Breast epithelium (tissue), 3 donors: ENCODE measurements around the gene IRAG1.

Experiments
- CTCF ChIP-seq, 3 donors: fragments of 450-650 bp; IDR thresholded peaks; one replicate each; pipeline ENCODE4 v1.5.1; 2016 to 2017; ENCODE audit warnings: antibody characterized with exemption in 3 of 3, mild to moderate bottlenecking in 3 of 3, moderate library complexity in 3 of 3
- POLR2A ChIP-seq: fragments of 450-650 bp; IDR thresholded peaks from one replicate; pipeline ENCODE4 v1.6.1; 2016; ENCODE audit warnings: antibody characterized with exemption, mild to moderate bottlenecking, moderate library complexity

GRCh38 chr11:10709299-10710086 lies 15.9 kb upstream of the IRAG1 start:
- TF ChIP-seq CTCF (IDR thresholded peaks at IDR 0.05) (no peak), POLR2A (no peak)
